PC-9 (cell line): ENCODE data around the gene EFHD1. TPM values are rescaled to one million over a fixed set of nuclear protein-coding genes. Genes with fewer than 3 reads are reported as not detected.

Experiments used
- BruUV-seq: library from RNA; stranded (reverse); fragments of 400-500 nt; replicated peaks from 2 replicates; lab custom pipeline; 2021; lab: Mats Ljungman, UMichigan
- CTCF ChIA-PET: fragments of 300-600 bp; sonication (Branson Sonifier 250); formaldehyde crosslinking; loops from one replicate; lab custom pipeline; 2022; ENCODE audit warnings: antibody characterized with exemption; lab: Charles Lee
- POLR2A ChIA-PET: fragments of 300-600 bp; sonication (Branson Sonifier 250); formaldehyde crosslinking; loops from one replicate; lab custom pipeline; 2022; ENCODE audit warnings: antibody characterized with exemption; ENCODE audit not compliant: unreplicated experiment; lab: Charles Lee
- DNase-seq, 2 experiments: peaks; one replicate each; pipeline versions ENCODE4 v3.0.0 to v3.0.0-alpha.2; 2015 to 2022; ENCODE audit warnings: mixed read lengths in 1 of 2
- H2AFZ ChIP-seq: fragments of 200-600 bp; sonication (generic); 2 replicates; pipeline ENCODE4 v1.8.1; 2017; ENCODE audit warnings: antibody characterized with exemption
- H3F3A ChIP-seq: fragments of 200-600 bp; sonication (generic); 2 replicates; pipeline ENCODE4 v1.8.1; 2017; ENCODE audit warnings: antibody characterized with exemption, mild to moderate bottlenecking, low read depth; ENCODE audit not compliant: insufficient read depth
- H3K27ac ChIP-seq: fragments of 200-600 bp; sonication (generic); 2 replicates; pipeline ENCODE4 v1.6.1; 2016; ENCODE audit warnings: mixed run types
- H3K27me3 ChIP-seq: fragments of 200-600 bp; sonication (generic); 2 replicates; pipeline ENCODE4 v1.6.1; 2016; ENCODE audit warnings: low read depth, mixed run types; ENCODE audit not compliant: insufficient read depth
- H3K36me3 ChIP-seq: fragments of 200-600 bp; sonication (generic); 2 replicates; pipeline ENCODE4 v1.6.1; 2016; ENCODE audit warnings: low read depth, mixed run types
- H3K4me1 ChIP-seq: fragments of 200-600 bp; sonication (generic); replicated peaks from 2 replicates; pipeline ENCODE4 v1.6.1; 2016; ENCODE audit warnings: mixed run types; ENCODE audit not compliant: insufficient read depth
- H3K4me2 ChIP-seq: fragments of 200-600 bp; sonication (generic); 2 replicates; pipeline ENCODE4 v1.6.1; 2017; ENCODE audit warnings: mixed run types
- H3K4me3 ChIP-seq: fragments of 200-600 bp; sonication (generic); 2 replicates; pipeline ENCODE4 v1.6.1; 2016; ENCODE audit warnings: mixed run types
- H3K79me2 ChIP-seq: fragments of 200-600 bp; sonication (generic); 2 replicates; pipeline ENCODE4 v1.6.1; 2017; ENCODE audit warnings: low read depth, mixed run types
- H3K9me2 ChIP-seq: fragments of 200-600 bp; sonication (generic); 2 replicates; pipeline ENCODE4 v1.8.1; 2017; ENCODE audit warnings: mild to moderate bottlenecking; ENCODE audit not compliant: insufficient read depth
- H3K9me3 ChIP-seq: fragments of 200-600 bp; sonication (generic); 2 replicates; pipeline ENCODE4 v1.8.1; 2016; ENCODE audit warnings: low read depth; ENCODE audit not compliant: insufficient read depth
- H4K20me1 ChIP-seq: fragments of 200-600 bp; sonication (generic); 2 replicates; pipeline ENCODE4 v1.8.1; 2017; ENCODE audit not compliant: insufficient read depth
- EZH2 ChIP-seq: fragments of 200-600 bp; sonication (generic); IDR thresholded peaks from 2 replicates; pipeline ENCODE4 v1.8.0; 2017; ENCODE audit warnings: antibody characterized with exemption, low read depth
- intact Hi-C: fragments of 100-400 bp; cut with micrococcal nuclease; formaldehyde crosslinking; loops from one replicate; pipeline ENCODE4 v1.10.0; 2022; ENCODE audit not compliant: unreplicated experiment
- total RNA-seq: library from RNA; stranded (reverse); gene quantifications from 2 replicates; pipeline ENCODE4 v1.2.3, GENCODE V29; 2021
- TF ChIP-seq, protein P1 (sequence below): fragments of 200-600 bp; sonication (generic); conservative IDR thresholded peaks from 2 replicates; pipeline ENCODE4 v1.6.1; 2017; ENCODE audit warnings: mixed run types, antibody characterized with exemption, mild to moderate bottlenecking, moderate library complexity

The EFHD1 gene
- total RNA-seq, 1 experiment from 2014 or later, result 10.6 TPM

DNA sequence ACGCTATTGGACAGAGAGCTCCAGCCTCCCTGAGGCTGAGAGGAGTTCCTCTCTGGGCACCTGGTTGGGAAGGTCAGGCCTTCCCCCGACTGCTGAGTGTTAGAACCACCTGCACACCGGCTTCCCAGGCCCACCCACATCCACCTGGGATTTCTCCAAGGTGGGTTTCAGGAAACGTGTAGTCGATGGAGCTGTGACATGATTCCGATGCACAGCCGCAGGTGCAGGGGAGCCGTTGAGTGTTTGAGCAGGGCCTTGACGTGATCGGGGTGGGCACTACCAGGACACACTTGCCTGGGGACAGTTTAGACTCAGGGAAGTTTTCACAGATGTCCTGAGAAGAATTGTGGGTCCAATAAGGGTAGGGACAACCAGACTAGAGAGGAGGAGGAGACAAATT, 42.0 kb downstream of the EFHD1 start:
- no peaks in the 10 kb centered on the region for H3K9me2 ChIP-seq
- TF ChIP-seq, protein P1, sequence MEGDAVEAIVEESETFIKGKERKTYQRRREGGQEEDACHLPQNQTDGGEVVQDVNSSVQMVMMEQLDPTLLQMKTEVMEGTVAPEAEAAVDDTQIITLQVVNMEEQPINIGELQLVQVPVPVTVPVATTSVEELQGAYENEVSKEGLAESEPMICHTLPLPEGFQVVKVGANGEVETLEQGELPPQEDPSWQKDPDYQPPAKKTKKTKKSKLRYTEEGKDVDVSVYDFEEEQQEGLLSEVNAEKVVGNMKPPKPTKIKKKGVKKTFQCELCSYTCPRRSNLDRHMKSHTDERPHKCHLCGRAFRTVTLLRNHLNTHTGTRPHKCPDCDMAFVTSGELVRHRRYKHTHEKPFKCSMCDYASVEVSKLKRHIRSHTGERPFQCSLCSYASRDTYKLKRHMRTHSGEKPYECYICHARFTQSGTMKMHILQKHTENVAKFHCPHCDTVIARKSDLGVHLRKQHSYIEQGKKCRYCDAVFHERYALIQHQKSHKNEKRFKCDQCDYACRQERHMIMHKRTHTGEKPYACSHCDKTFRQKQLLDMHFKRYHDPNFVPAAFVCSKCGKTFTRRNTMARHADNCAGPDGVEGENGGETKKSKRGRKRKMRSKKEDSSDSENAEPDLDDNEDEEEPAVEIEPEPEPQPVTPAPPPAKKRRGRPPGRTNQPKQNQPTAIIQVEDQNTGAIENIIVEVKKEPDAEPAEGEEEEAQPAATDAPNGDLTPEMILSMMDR, result no peak
- TF ChIP-seq EZH2, result no peak
- POLR2A ChIA-PET, result no interaction called here
- H3K4me1 ChIP-seq, result no peaks in the 10 kb centered on the region
- no peaks in the 10 kb centered on the region for H3F3A ChIP-seq
- intact Hi-C loops, result no loop called here
- H2AFZ ChIP-seq, result no peak overlapping the region
- H3K27me3 ChIP-seq, result no peaks in the 10 kb centered on the region
- H3K4me3 ChIP-seq, result no peak overlapping the region
- no peaks in the 10 kb centered on the region for H3K9me3 ChIP-seq
- H4K20me1 ChIP-seq, result no peaks in the 10 kb centered on the region
- BruUV-seq, result no TSS peak
- H3K36me3 ChIP-seq, result no peaks in the 10 kb centered on the region
- H3K27ac ChIP-seq, result no peak overlapping the region
- CTCF ChIA-PET, result no interaction called here
- DNase-seq, result no peak
- H3K4me2 ChIP-seq, result no peak overlapping the region
- no peaks in the 10 kb centered on the region for H3K79me2 ChIP-seq

DNA sequence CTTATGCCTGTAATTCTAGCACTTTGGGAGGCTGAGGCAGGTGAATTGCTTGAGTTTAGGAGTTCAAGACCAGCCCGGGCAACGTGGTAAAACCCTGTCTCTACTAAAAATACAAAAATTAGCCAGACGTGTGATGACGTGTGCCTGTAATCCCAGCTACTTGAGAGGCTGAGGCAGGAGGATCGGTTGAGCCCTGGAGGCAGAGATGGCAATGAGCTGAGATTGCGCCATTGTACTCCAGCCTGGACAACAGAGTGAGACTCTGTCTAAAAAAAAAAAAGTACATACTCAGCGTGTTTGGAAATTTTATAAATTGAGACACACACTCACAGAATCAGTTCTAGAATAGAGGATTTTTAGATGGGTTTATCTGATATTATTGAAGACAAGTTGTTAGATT, 46.6 kb downstream of the EFHD1 start:
- BruUV-seq, result no TSS peak
- ChIA-PET CTCF (interaction anchor here (0.7 kb wide), 1 partner anchor 96 kb away, joined by 5 read pairs; no protein-coding TSS in a partner anchor), POLR2A (no interaction called here)
- no peak overlapping the region for H2AFZ ChIP-seq
- no peaks in the 10 kb centered on the region for H4K20me1 ChIP-seq
- intact Hi-C loops, result no loop called here
- H3K36me3 ChIP-seq, result no peaks in the 10 kb centered on the region
- H3K9me2 ChIP-seq, result no peaks in the 10 kb centered on the region
- no peak overlapping the region for H3K27ac ChIP-seq
- no peaks in the 10 kb centered on the region for H3K79me2 ChIP-seq
- no peaks in the 10 kb centered on the region for H3K9me3 ChIP-seq
- no peaks in the 10 kb centered on the region for H3K4me1 ChIP-seq
- H3K4me3 ChIP-seq, result no peak overlapping the region
- peaks cover 28% of the 10 kb centered on the region for H3K27me3 ChIP-seq
- peak in 1 of 2 experiments; percentile 15 for DNase-seq
- H3F3A ChIP-seq, result no peaks in the 10 kb centered on the region
- no peak overlapping the region for H3K4me2 ChIP-seq
- TF ChIP-seq, protein P1, result no peak
- TF ChIP-seq EZH2, result no peak

DNA sequence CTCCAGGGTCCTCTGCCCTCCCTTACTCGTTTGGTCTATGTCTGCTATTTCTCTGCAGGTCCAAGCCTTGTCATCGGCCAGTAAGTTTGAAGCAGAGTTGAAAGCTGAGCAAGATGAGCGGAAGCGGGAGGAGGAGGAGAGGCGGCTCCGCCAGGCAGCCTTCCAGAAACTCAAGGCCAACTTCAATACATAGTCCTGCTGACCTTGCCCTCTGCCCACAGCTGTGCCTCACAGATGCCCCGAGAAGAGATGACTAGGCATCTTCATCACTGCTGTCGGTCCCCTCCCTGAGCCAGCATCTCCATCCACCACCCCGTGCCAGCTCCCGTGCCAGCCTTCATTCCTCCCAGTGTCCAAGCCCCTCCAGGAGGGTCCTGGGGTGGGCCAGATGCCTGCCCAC, 48.1 kb downstream of the EFHD1 start:
- POLR2A ChIA-PET, result no interaction called here
- no peaks in the 10 kb centered on the region for H3K9me2 ChIP-seq
- H3F3A ChIP-seq, result no peaks in the 10 kb centered on the region
- DNase-seq, result peak in 1 of 2 experiments; percentile 24
- no peaks in the 10 kb centered on the region for H3K79me2 ChIP-seq
- no peaks in the 10 kb centered on the region for H4K20me1 ChIP-seq
- no peaks in the 10 kb centered on the region for H3K4me1 ChIP-seq
- intact Hi-C loops, result no loop called here
- H2AFZ ChIP-seq, result no peak overlapping the region
- peaks cover 35% of the 10 kb centered on the region for H3K27me3 ChIP-seq
- H3K4me2 ChIP-seq, result no peak overlapping the region
- H3K27ac ChIP-seq, result no peak overlapping the region
- BruUV-seq, result no TSS peak
- TF ChIP-seq, protein P1, result no peak
- TF ChIP-seq EZH2, result no peak
- H3K9me3 ChIP-seq, result no peaks in the 10 kb centered on the region
- no peaks in the 10 kb centered on the region for H3K36me3 ChIP-seq
- CTCF ChIA-PET, result no interaction called here
- H3K4me3 ChIP-seq, result no peak overlapping the region
